ENCODE results near the gene ACP7. TPM values are rescaled to one million over a fixed set of nuclear protein-coding genes. Genes with fewer than 3 reads are reported as not detected.

ACP7 gene
- total RNA-seq, 1 donor from 2014 or later = not detected

- Histone ChIP-seq H3K4me3 (peak overlapping the region; percentile 92), H3K27ac (peak overlapping the region; percentile 76), H3K36me3 (no peaks in the 10 kb centered on the region), H3K9me3 (no peaks in the 10 kb centered on the region), H3K27me3 (ENCODE audit: low read depth) (no peaks in the 10 kb centered on the region), H3K4me1 (peaks cover 72% of the 10 kb centered on the region)
- intact Hi-C loops (cut with DNase I) = loop anchor here (10.0 kb wide), 1 partner anchor 198 kb away; the partner anchor contains the start of gene LRFN1
- peak; percentile 72 for DNase-seq
- TF ChIP-seq CTCF (IDR thresholded peaks at IDR 0.05) = no peak
- peak; percentile 67 to 76 for ATAC-seq
Measured at GRCh38 chr19:39126312-39127187, 42.4 kb downstream of the ACP7 start.

GRCh38 chr19:39127812-39128515 is 43.8 kb downstream of the ACP7 start:
- no peak for ATAC-seq

GRCh38 chr19:39128516-39129079 is 44.4 kb downstream of the ACP7 start:
- no peaks in the 10 kb centered on the region for H3K9me3 ChIP-seq
- DNase-seq (no peak), ATAC-seq (no peak)
- no peak overlapping the region for H3K4me3 ChIP-seq
- peaks cover 78% of the 10 kb centered on the region for H3K4me1 ChIP-seq
- no peaks in the 10 kb centered on the region for H3K36me3 ChIP-seq
- intact Hi-C loops (cut with DNase I) = loop anchor here (10.0 kb wide), 1 partner anchor 196 kb away; the partner anchor contains the start of gene LRFN1
- no peak for TF ChIP-seq CTCF (IDR thresholded peaks at IDR 0.05)
- H3K27me3 ChIP-seq (ENCODE audit: low read depth) = no peaks in the 10 kb centered on the region
- H3K27ac ChIP-seq = peak overlapping the region; percentile 51

More at GRCh38 chr19:39127812-39128515, 43.8 kb downstream of the ACP7 start:
- H3K4me3 ChIP-seq = peak overlapping the region; percentile 92
- TF ChIP-seq CTCF (IDR thresholded peaks at IDR 0.05) = no peak
- no peaks in the 10 kb centered on the region for H3K36me3 ChIP-seq
- peaks cover 74% of the 10 kb centered on the region for H3K4me1 ChIP-seq
- H3K27ac ChIP-seq = peak overlapping the region; percentile 51
- intact Hi-C loops (cut with DNase I) = loop anchor here (10.0 kb wide), 1 partner anchor 197 kb away; the partner anchor contains the start of gene LRFN1
- H3K9me3 ChIP-seq = no peaks in the 10 kb centered on the region
- peak; percentile 53 for DNase-seq
- H3K27me3 ChIP-seq (ENCODE audit: low read depth) = no peaks in the 10 kb centered on the region

- no peak for ATAC-seq
Measured at GRCh38 chr19:39129116-39129515, 44.9 kb downstream of the ACP7 start.

More at GRCh38 chr19:39129116-39129515, 44.9 kb downstream of the ACP7 start:
- Histone ChIP-seq H3K27me3 (ENCODE audit: low read depth) (no peaks in the 10 kb centered on the region), H3K36me3 (no peaks in the 10 kb centered on the region), H3K4me1 (peaks cover 83% of the 10 kb centered on the region), H3K4me3 (no peak overlapping the region), H3K9me3 (no peaks in the 10 kb centered on the region), H3K27ac (peak overlapping the region; percentile 51)
- TF ChIP-seq CTCF (IDR thresholded peaks at IDR 0.05) = no peak
- DNase-seq = no peak
- intact Hi-C loops (cut with DNase I) = loop anchor here (10.0 kb wide), 1 partner anchor 196 kb away; the partner anchor contains the start of gene LRFN1
